ENCODE data around the gene TXNL4B.

DNA sequence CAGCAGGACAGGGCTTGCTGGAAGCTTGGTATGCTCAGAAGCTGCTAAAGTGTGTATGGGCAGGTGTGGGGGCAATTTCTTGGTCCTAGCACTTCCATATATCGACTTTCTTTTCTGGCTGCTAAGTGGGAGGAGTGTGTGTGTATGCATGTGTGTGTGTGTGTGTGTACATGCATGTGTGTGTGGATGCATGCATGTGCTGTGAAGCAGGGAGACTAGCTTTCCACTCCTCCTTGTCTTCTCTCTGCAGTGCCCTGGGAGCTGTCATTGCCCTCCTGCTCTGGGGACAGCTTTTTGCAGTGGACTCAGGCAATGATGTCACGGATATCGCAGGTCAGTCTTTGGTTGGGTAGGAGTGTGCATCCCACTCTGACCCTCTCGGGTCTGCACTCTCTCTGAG, 37.5 kb downstream of the TXNL4B start:
- TF ChIP-seq ZNF124 (CRISPR knock-in tag; IDR thresholded peaks at IDR 0.05) (no peak), CHCHD3 (CRISPR knock-in tag; IDR thresholded peaks at IDR 0.05) (no peak), HIVEP1 (CRISPR knock-in tag; IDR thresholded peaks at IDR 0.05) (no peak), SMARCA4 (IDR thresholded peaks at IDR 0.05) (no peak), EZH2 (IDR thresholded peaks at IDR 0.05; ENCODE audit: borderline replicate concordance, low read depth, low read length) (no peak), SIRT6 (IDR thresholded peaks at IDR 0.05; ENCODE audit: low read depth, low read length) (no peak), RCOR1 (IDR thresholded peaks at IDR 0.05; ENCODE audit: borderline replicate concordance in 1 of 2, low read depth in 2 of 2, low read length in 2 of 2) (no peak), STAG1 (CRISPR knock-in tag; IDR thresholded peaks at IDR 0.05; ENCODE audit: borderline replicate concordance) (no peak), CTCF (IDR thresholded peaks at IDR 0.05 in 2 of 3, conservative IDR thresholded peaks at IDR 0.05 in 1 of 3; ENCODE audit: insufficient read depth in 2 of 3, low read depth in 1 of 3, low read length in 3 of 3) (no peak), ZNF586 (CRISPR knock-in tag; conservative IDR thresholded peaks at IDR 0.05) (no peak), TAF1 (IDR thresholded peaks at IDR 0.05; ENCODE audit: control insufficient read depth, extremely low read depth, insufficient read depth, low read length, severe bottlenecking) (no peak)
- TF ChIP-seq, protein P1, sequence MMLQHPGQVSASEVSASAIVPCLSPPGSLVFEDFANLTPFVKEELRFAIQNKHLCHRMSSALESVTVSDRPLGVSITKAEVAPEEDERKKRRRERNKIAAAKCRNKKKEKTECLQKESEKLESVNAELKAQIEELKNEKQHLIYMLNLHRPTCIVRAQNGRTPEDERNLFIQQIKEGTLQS (IDR thresholded peaks at IDR 0.05) = no peak
- TF ChIP-seq, protein P1 (CRISPR knock-in tag; conservative IDR thresholded peaks at IDR 0.05) = no peak
